DMS 273 treated with DMSO at 0.1 percent for 48 hours (cell line): ENCODE results near the gene PRR35.
"Not testable (repeated sequence)": the region's sequence is repeated elsewhere in the genome, so short reads cannot be mapped to it uniquely, and the experiment has no call there.

Source experiments
- DNase-seq: peaks from one replicate; lab custom pipeline; 2025; lab: John Stamatoyannopoulos, UW

Gene PRR35

GRCh38 chr16:593807-594206, 33.6 kb downstream of the PRR35 start:
- DNase-seq = no peak

GRCh38 chr16:595094-595528, 34.9 kb downstream of the PRR35 start:
- no peak for DNase-seq

GRCh38 chr16:595942-596735, 35.9 kb downstream of the PRR35 start:
- DNase-seq = no peak

GRCh38 chr16:596736-597060, 36.5 kb downstream of the PRR35 start:
- DNase-seq = no peak

- not testable (repeated sequence) for DNase-seq
Measured at GRCh38 chr16:597655-598054, 37.5 kb downstream of the PRR35 start.

GRCh38 chr16:598823-599739, 38.9 kb downstream of the PRR35 start:
- DNase-seq = no peak

- no peak for DNase-seq
Measured at GRCh38 chr16:600781-601180, 40.6 kb downstream of the PRR35 start.

GRCh38 chr16:603933-604332, 43.7 kb downstream of the PRR35 start:
- DNase-seq = no peak

GRCh38 chr16:606656-607307, 46.6 kb downstream of the PRR35 start:
- no peak for DNase-seq

- DNase-seq = no peak
Measured at GRCh38 chr16:608019-608418, 47.8 kb downstream of the PRR35 start.

- DNase-seq = no peak
Measured at GRCh38 chr16:609316-609715, 49.1 kb downstream of the PRR35 start.

- no peak for DNase-seq
Measured at GRCh38 chr16:609984-610383, 49.8 kb downstream of the PRR35 start.

GRCh38 chr16:610513-611381, 50.6 kb downstream of the PRR35 start:
- DNase-seq = no peak

GRCh38 chr16:615122-615521, 54.9 kb downstream of the PRR35 start:
- DNase-seq = no peak
